ENCODE results near the gene C16orf96. TPM values are rescaled to one million over a fixed set of nuclear protein-coding genes. Genes with fewer than 3 reads are reported as not detected.

C16orf96 gene
- total RNA-seq, 1 experiment from 2014 or later, result 0.38 TPM

DNA sequence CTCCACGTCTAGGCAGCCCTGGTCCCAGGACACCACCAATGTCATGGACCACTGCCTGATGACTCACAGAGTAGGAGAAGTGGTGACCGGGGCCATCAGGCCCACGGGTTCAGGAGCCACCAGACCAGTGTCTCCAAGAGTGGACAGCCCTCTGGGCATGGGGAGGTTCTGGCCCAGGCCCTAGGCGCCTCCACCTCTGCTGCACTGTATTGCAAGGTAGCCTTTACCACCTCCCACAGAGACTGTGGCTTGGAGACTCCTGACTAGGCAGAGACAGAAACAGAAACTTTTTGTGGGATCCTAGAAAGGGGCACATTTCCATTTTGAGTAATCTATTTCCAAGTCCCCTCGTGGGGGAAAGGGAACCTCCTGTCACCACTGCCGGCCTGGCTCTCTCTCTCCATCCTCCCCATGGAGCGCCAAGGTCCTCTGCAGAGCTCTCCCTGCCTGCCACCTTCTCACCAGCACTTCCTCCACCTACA, 20.5 kb upstream of the C16orf96 start:
- Histone ChIP-seq H3K4me3 (ENCODE audit: insufficient read depth, low read depth, low read length) (no peak overlapping the region), H3K36me3 (replicated peaks; ENCODE audit: control insufficient read depth, insufficient read depth, low read length) (peaks cover 11% of the 10 kb centered on the region), H3K27me3 (ENCODE audit: control insufficient read depth, insufficient read depth, low read length) (peaks cover 3% of the 10 kb centered on the region; the same call in 1 of the 2 replicates)
- peak; percentile 6 for DNase-seq

DNA sequence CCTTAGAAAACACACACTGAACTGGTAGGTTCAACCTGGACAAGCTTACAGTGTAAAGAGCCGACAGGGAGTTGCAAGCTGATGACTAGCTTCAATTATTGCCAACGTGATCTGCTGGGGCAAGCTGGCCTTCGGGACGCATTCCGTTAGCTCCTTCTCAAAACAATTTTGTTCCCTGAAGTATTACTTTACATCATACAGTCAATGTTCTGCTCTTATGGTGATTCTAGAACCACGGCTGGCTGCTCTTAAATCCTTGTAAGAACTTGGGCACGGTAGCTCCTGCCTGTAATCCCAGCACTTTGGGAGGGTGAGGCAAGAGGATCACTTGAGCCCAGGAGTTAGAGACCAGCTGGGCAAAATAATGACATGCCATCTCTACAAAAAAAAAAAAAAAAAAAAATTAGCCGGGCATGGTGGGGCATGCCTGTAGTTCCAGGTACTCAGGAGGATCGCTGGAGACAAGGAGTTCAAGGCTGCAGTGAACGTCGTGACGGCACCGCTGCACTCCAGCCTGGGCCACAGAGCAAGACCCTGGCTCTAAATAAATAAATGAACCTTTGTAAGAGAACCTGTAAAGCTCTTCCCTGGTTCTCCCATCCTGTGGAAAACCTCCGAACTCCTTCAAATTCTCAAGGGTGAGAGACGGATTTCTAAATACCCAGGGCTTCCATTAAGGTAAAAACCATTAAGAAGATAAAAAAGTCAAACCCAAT, 19.6 kb upstream of the C16orf96 start:
- H3K36me3 ChIP-seq (replicated peaks; ENCODE audit: control insufficient read depth, insufficient read depth, low read length), result peaks cover 11% of the 10 kb centered on the region
- H3K4me3 ChIP-seq (ENCODE audit: insufficient read depth, low read depth, low read length), result no peak overlapping the region

DNA sequence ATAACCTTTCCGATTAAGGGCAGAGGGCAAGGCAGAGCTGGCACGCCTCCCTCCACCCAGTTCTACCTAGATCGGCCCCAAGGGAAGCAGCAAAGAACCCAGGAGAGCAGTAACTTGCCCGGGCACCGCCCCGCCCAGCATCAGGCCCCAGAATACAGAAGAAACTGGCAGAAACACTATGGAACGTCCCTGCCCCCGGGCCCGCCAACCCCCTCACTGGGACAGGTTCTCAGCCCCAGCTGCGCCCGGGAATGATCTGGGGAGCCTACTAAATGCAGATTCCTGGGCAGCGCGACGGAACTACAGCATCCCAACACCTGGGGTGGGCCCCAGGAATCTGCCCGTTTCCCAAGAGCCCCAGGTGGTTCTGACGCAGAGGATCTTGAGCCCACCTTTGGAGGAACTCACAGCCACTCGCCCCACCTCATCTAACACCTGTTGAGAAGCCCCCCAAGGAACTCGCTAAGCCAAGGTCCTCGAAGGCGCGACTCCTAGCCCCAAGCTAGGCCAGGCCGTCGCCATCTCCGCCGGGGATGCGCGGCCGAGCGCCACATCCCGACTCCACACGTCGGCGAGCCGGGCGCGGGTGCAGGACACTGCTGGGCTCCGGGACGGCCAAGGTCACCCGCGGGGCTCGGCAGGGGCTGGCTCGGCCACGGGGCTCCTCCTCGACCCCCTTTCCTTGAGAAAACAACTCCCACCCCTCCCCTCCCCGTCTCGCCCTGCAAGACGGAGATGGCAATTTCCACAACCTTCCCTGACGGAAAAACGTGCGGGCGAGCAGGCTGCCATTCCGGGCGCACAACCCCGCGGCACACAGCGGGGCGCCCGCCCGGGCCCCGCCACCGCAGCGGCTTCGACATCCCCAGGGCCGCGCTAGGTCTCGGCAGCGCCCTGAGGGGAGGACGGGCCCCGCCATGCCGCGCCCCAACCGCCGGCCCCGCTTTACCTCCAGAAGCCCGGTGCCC, 18.5 kb upstream of the C16orf96 start:
- peak overlapping the region; percentile 88 for H3K4me3 ChIP-seq (ENCODE audit: insufficient read depth, low read depth, low read length)
- peak; percentile 77 for DNase-seq
- H3K36me3 ChIP-seq (replicated peaks; ENCODE audit: control insufficient read depth, insufficient read depth, low read length), result peaks cover 7% of the 10 kb centered on the region
- H3K27me3 ChIP-seq (ENCODE audit: control insufficient read depth, insufficient read depth, low read length), result peaks cover 3% of the 10 kb centered on the region; the same call in 1 of the 2 replicates

More for the DNA sequence above, 19.6 kb upstream of the C16orf96 start:
- DNase-seq, result no peak
- H3K27me3 ChIP-seq (ENCODE audit: control insufficient read depth, insufficient read depth, low read length), result peaks cover 3% of the 10 kb centered on the region; the same call in 1 of the 2 replicates

DNA sequence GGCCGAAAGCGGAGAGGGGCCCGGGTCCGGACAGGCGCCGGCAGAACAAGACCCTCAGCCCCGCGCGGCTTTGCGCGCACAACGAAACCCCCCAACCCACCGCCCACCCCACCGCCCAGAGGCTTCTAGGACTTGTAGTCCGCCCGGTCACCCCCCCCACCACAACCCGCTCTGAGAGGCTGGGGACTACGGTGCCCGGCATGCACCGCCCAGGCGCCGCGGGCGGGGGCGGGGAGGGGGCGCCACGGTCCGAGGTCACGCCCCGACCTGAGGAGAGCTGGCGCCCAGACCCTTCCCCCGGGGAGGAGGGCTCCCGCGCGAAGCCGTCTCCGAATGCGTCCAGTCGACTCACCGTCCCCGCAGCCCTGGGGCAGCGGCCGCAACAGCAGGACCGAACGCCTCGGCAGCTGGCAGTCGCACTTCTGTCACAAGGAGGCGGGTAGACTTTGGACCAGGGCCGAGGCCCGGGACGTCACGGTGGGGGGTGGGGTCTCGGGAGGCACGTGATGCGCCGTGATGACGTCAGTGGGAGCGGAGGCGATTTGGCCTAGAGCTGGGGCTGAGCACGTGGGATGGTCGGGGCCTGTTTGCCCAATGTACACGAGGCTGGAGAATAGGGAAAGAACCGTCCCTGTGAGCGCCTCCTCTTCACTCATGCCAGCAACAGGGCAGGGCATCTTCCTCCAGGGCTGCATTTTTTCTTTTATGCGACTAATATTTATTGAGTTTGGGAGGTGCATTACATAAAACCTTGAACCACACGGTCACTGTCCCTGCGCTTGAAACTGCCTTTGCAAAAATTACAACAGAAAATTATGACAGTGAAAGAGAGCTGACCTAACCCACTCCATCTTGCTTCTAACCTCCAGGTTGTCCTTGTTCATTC, 17.5 kb upstream of the C16orf96 start, which contains the start of gene CDIP1:
Gene CDIP1 (minus strand): TSS at position 424 of the 886 bp plus-strand sequence. CDS start 24,643 bp downstream, outside the sequence.
- peaks cover 3% of the 10 kb centered on the region for H3K36me3 ChIP-seq (replicated peaks; ENCODE audit: control insufficient read depth, insufficient read depth, low read length)
- peak; percentile 97 for DNase-seq
- peaks cover 3% of the 10 kb centered on the region; the same call in 1 of the 2 replicates for H3K27me3 ChIP-seq (ENCODE audit: control insufficient read depth, insufficient read depth, low read length)
- H3K4me3 ChIP-seq (ENCODE audit: insufficient read depth, low read depth, low read length), result peak within 1 kb of the TSS; percentile 88

DNA sequence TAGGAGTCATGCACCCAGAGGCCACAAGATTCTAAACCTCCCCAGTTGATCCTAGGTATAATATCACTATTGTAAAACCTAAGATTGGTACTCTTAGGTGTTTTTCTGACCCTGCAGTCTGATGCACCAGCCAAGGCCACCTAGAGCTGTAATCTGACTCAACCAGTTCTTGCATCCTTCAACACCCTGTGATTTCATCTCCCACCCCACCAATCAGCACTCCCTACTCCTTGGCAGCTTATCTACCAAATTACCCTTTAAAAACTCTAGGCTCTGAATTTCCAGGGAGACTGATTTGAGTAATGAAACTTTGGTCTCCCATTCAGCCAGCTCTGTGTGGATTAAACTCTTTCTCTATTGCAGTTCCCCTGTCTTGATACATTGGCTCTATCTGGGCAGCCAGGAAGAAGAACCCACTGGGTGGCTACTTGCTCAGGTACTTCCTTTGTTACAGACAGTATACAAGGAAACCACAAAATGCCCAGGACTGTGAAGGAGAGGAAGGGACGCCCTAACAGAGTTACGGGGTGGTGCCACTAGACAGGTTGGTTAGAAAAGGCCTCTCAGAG, 16.3 kb upstream of the C16orf96 start:
- peaks cover 3% of the 10 kb centered on the region for H3K36me3 ChIP-seq (replicated peaks; ENCODE audit: control insufficient read depth, insufficient read depth, low read length)
- H3K4me3 ChIP-seq (ENCODE audit: insufficient read depth, low read depth, low read length), result no peak overlapping the region
- H3K27me3 ChIP-seq (ENCODE audit: control insufficient read depth, insufficient read depth, low read length), result peaks cover 3% of the 10 kb centered on the region; the same call in 1 of the 2 replicates
- DNase-seq, result no peak

DNA sequence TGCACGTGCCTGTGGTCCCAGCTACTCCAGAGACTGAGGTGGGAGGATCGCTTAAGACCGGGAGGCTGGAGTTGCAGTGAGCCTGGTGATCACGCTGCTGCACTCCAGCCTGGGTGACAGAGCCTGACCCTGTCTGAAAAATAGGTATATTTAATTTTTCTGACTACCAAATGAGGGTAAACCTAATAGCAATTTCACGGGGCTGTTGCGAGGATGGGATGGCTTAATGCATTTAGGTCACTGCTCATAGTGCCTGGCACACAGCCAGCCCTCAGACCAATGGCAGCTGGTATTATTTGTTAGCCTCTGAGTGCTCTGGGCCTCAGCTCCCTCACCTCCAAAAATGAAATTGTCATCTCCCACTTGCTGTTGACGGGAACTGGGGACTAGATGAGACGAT, 11.7 kb upstream of the C16orf96 start:
- Histone ChIP-seq H3K36me3 (replicated peaks; ENCODE audit: control insufficient read depth, insufficient read depth, low read length) (no peaks in the 10 kb centered on the region), H3K27me3 (ENCODE audit: control insufficient read depth, insufficient read depth, low read length) (peaks cover 3% of the 10 kb centered on the region; the same call in 1 of the 2 replicates)
- no peak for DNase-seq

DNA sequence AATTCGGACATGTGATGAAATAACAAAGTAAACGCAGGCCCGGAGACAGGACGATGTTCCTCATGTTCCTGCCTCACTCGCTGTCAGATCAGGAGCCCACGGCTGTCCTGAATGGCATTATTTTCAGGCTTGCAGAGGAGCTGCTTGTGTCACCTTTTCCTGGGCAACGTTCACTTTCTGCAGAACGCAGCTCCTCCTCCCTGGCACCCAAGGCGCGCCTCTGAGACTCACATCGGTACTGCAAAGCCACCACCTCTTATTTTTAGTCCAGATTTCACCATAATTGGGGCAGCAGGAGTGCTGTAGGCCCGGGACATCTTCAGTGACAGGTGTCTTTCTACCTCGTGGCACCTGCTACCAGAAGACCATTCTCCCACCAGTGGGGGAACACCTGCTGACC, 8.0 kb upstream of the C16orf96 start:
- no peak for DNase-seq
- Histone ChIP-seq H3K4me3 (ENCODE audit: insufficient read depth, low read depth, low read length) (no peak overlapping the region), H3K27me3 (ENCODE audit: control insufficient read depth, insufficient read depth, low read length) (no peaks in the 10 kb centered on the region), H3K36me3 (replicated peaks; ENCODE audit: control insufficient read depth, insufficient read depth, low read length) (no peaks in the 10 kb centered on the region)

More for the DNA sequence above, 11.7 kb upstream of the C16orf96 start:
- no peak overlapping the region for H3K4me3 ChIP-seq (ENCODE audit: insufficient read depth, low read depth, low read length)

DNA sequence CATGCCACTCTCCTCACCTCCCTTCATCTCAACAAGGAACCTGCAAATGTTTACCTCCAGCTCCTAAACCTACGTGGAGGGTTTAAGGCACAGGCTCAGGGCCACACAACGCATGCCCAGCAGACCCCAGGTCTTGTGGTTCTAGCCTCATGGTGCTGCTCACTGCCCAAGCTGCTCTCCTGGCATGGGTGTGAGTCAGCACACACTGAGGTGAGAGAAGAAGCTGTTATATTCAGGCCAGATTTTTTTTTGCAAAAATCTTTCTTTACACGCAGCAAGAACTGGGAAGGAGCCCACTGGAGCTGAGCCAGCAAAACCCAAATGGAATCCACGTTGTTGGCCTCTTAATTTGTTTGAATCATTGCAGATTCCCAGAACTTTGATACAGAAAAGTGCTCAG, 5.5 kb upstream of the C16orf96 start:
- DNase-seq, result no peak
- Histone ChIP-seq H3K27me3 (ENCODE audit: control insufficient read depth, insufficient read depth, low read length) (no peaks in the 10 kb centered on the region), H3K4me3 (ENCODE audit: insufficient read depth, low read depth, low read length) (no peak overlapping the region), H3K36me3 (replicated peaks; ENCODE audit: control insufficient read depth, insufficient read depth, low read length) (no peaks in the 10 kb centered on the region)

DNA sequence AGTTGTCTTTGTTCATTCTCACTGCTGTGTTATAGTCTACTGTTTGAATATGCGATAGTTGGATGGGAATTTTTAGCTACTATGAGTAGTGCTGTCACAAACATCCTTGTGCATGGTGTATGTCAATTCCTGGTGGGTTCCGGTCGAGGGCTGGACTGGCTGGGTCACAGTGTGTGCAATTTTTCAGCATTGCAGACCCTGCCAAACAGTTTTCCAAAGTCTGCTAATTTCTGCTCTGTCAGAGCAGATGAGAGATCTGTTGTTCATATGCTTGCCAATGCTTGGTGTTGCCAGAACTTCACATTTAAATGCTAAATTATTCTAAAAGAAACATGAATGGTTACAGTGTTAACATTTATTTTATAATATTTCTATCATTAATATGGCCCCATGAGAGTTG, 3.6 kb upstream of the C16orf96 start:
- DNase-seq, result no peak
- no peaks in the 10 kb centered on the region for H3K27me3 ChIP-seq (ENCODE audit: control insufficient read depth, insufficient read depth, low read length)

DNA sequence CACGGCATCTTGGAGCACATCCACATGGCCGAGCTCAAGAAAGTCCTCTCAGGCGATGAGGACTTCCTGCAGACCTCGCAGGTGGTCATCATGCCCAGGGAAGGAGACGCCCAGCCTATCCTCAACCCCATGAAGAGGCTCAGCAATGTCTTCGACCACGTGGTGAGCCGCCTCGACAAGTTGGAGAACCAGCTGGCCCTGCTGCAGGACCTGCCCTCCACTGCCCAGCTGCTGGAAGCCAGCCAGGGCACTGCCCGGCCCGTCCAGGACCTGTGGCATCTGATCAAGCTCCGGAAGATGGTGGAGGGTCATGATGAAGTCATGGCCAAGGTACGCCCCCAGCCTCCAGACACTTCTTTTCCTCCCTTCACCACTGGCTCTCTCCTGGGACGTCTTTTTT, 440 bp downstream of the C16orf96 start:
- Histone ChIP-seq H3K4me3 (ENCODE audit: insufficient read depth, low read depth, low read length) (no peak overlapping the region), H3K27me3 (ENCODE audit: control insufficient read depth, insufficient read depth, low read length) (no peaks in the 10 kb centered on the region), H3K36me3 (replicated peaks; ENCODE audit: control insufficient read depth, insufficient read depth, low read length) (no peaks in the 10 kb centered on the region)
- no peak for DNase-seq

More for the DNA sequence above, 3.6 kb upstream of the C16orf96 start:
- Histone ChIP-seq H3K36me3 (replicated peaks; ENCODE audit: control insufficient read depth, insufficient read depth, low read length) (no peaks in the 10 kb centered on the region), H3K4me3 (ENCODE audit: insufficient read depth, low read depth, low read length) (no peak overlapping the region)

DNA sequence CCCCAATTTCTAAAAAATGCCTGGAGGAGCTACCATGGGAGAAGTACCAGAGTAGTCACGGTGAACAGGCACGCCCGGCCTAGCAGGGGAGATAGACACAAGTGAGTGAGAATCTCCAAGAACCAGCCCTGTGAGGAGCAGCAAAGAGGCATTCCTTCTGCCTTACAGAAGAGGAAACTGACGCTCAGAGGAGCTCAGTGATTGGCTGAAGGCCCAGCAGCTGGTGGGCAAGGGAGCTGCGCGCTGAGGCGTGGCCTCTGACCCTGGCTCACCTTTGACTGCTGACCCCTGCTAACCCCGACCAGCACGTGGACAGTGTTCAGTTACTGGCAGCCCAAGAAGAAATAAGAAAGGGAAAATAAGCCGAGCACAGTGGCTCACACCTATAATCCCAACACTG, 1.8 kb downstream of the C16orf96 start:
- H3K4me3 ChIP-seq (ENCODE audit: insufficient read depth, low read depth, low read length), result no peak overlapping the region
- no peak for DNase-seq
- H3K36me3 ChIP-seq (replicated peaks; ENCODE audit: control insufficient read depth, insufficient read depth, low read length), result no peaks in the 10 kb centered on the region
- no peaks in the 10 kb centered on the region for H3K27me3 ChIP-seq (ENCODE audit: control insufficient read depth, insufficient read depth, low read length)

DNA sequence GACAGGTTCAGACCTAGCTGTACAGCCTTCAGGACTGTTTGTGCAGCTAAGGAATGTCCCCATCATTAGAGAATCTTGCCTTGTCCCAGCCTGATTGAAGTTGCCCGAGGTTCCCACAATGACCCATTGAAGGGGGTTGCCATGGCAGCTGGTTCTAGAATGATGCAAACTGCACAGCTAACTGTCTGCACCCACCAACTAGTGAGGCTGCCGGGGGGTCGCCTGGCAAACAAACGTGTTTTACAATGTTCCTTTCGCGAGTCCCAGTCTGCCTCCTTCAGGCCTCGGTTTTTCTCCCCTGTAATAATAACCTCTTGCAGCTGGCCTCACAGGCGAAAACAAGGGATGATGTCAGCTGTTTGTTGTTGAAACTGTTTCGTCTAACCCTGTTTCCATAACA, 5.5 kb downstream of the C16orf96 start:
- Histone ChIP-seq H3K27me3 (ENCODE audit: control insufficient read depth, insufficient read depth, low read length) (no peaks in the 10 kb centered on the region), H3K4me3 (ENCODE audit: insufficient read depth, low read depth, low read length) (no peak overlapping the region), H3K36me3 (replicated peaks; ENCODE audit: control insufficient read depth, insufficient read depth, low read length) (no peaks in the 10 kb centered on the region)
- DNase-seq, result no peak

DNA sequence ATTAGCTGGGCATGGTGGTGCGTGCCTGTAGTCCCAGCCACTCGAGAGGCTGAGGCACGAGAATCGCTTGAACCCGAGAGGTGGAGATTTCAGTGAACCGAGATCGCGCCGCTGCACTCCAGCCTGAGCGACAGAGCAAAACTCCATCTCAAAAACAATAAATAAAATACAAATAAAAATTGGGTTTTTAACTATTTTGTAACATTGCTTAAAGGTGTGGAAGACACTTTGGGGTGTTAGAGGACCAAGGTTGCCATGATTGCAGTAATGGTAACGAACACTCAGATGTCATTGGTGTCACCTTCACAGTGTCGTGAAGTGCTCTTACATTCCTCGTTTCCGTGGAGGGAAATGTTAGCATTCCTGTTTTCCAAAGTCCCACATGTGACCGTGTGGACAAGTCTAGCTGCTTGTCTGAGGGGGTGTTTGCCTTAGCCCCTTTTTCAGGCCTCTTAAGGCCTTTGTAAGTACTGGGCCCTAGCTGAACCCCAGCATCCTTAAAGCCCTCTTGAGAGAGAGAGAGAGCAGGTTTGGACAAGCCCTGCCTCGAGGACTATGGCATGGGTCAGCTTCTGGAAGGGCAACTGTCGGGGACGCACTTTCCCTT, 8.6 kb downstream of the C16orf96 start:
- Histone ChIP-seq H3K36me3 (replicated peaks; ENCODE audit: control insufficient read depth, insufficient read depth, low read length) (no peaks in the 10 kb centered on the region), H3K4me3 (ENCODE audit: insufficient read depth, low read depth, low read length) (no peak overlapping the region)
- no peak for DNase-seq

More for the DNA sequence above, 8.6 kb downstream of the C16orf96 start:
- H3K27me3 ChIP-seq (ENCODE audit: control insufficient read depth, insufficient read depth, low read length), result no peaks in the 10 kb centered on the region
